Ovary (tissue), 3 donors: ENCODE data around the gene NPW.

ENCODE experiments used
- POLR2A ChIP-seq: fragments of 450-650 bp; IDR thresholded peaks from one replicate; pipeline ENCODE4 v1.6.1; 2017; ENCODE audit warnings: antibody characterized with exemption, mild to moderate bottlenecking, moderate library complexity
- TF ChIP-seq, protein P1 (sequence below), 3 donors: fragments of 450-650 bp in 2 of 3; fragments of 200-600 bp in 1 of 3; IDR thresholded peaks; one replicate each; pipeline versions ENCODE4 v1.5.1 to v1.8.0; 2016 to 2022; ENCODE audit warnings: antibody characterized with exemption in 3 of 3, mild to moderate bottlenecking in 1 of 3
- donor health status: DM: no; HTN: no; CAD: no.

DNA sequence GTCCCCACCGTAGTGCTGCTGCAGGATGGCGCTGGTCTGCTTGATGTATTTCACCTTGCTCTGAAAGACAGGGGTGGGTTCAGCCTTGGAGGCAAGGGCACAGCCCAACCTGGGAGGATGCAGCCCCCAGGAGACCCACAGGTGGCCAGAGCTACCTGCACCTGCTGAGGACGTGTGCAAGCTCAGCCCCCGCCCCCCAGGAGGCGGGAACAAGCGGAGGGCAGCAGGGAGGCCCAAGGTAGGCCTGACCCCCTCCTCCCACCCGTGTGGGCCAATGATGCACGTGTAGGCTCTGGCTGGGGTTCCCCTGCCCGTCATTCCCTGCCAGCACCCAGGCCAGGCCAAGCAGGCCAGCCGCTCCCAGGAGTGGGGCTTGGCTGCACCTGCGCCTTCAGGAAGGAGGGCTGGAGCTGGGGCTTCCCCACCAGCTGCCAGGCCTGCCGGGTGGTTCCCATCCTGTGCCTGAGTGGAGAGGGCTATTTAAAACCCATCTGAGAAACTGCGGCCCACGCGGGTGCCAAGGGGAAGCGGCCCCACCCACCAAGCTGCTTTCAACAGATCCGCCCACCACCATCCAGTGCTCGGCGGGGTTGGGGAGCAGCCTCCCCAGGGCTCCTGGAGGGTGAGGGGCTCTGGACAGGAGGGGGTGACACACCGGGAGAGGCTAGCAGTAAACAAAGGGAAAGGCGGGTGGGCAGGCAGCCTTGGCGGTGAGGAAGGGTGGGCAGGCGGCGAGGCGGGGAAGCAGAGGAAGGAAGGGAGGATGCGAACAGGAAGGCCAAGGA, 24.3 kb downstream of the NPW start:
- TF ChIP-seq, protein P1, sequence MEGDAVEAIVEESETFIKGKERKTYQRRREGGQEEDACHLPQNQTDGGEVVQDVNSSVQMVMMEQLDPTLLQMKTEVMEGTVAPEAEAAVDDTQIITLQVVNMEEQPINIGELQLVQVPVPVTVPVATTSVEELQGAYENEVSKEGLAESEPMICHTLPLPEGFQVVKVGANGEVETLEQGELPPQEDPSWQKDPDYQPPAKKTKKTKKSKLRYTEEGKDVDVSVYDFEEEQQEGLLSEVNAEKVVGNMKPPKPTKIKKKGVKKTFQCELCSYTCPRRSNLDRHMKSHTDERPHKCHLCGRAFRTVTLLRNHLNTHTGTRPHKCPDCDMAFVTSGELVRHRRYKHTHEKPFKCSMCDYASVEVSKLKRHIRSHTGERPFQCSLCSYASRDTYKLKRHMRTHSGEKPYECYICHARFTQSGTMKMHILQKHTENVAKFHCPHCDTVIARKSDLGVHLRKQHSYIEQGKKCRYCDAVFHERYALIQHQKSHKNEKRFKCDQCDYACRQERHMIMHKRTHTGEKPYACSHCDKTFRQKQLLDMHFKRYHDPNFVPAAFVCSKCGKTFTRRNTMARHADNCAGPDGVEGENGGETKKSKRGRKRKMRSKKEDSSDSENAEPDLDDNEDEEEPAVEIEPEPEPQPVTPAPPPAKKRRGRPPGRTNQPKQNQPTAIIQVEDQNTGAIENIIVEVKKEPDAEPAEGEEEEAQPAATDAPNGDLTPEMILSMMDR (IDR thresholded peaks at IDR 0.05), result no peak
- no peak for TF ChIP-seq POLR2A
